ENCODE measurements around the gene POU3F2. TPM values are rescaled to one million over a fixed set of nuclear protein-coding genes. Genes with fewer than 3 reads are reported as not detected.

The POU3F2 gene
- total RNA-seq = not detected in 2 replicates

- peaks cover 47% of the 10 kb centered on the region for H3K4me1 Mint-ChIP-seq
- peak within 1 kb of the TSS; percentile 89 for H3K4me3 Mint-ChIP-seq
- peaks cover 60% of the 10 kb centered on the region for H3K27me3 Mint-ChIP-seq
- ChIA-PET POLR2A (interaction anchor here (0.6 to 1.1 kb wide), 2 partner anchors 1165 to 1337 kb away, joined by 3 to 4 read pairs; no protein-coding TSS in a partner anchor), CTCF (no interaction called here)
- TF ChIP-seq CTCF (IDR thresholded peaks at IDR 0.05) = no peak
- DNase-seq (peak; percentile 48), ATAC-seq (ENCODE audit: low read depth) (peak; percentile 88)
- H3K36me3 Mint-ChIP-seq (ENCODE audit: low read depth) = no peaks in the 10 kb centered on the region
- H3K9me3 Mint-ChIP-seq = no peaks in the 10 kb centered on the region
- intact Hi-C loops (cut with micrococcal nuclease) = loop anchor here (1.0 to 10.0 kb wide), 7 partner anchors 11 to 1937 kb away; partner anchors contain the start of genes FBXL4, KLHL32, MMS22L and NDUFAF4
- H3K27ac Mint-ChIP-seq = no peak within 1 kb of the TSS
These were observed at the start of gene POU3F2 for GRCh38 chr6:98834060-98835031. Gene POU3F2 (plus strand): TSS chr6:98834574. CDS start chr6:98834874, 300 bp downstream.

GRCh38 chr6:98787435-98787834, 46.9 kb upstream of the POU3F2 start:
- ATAC-seq (ENCODE audit: low read depth) (no peak), DNase-seq (no peak)
- Mint-ChIP-seq H3K4me1 (no peaks in the 10 kb centered on the region), H3K9me3 (no peaks in the 10 kb centered on the region), H3K4me3 (no peak overlapping the region), H3K27me3 (peaks cover 13% of the 10 kb centered on the region), H3K27ac (no peak overlapping the region), H3K36me3 (ENCODE audit: low read depth) (no peaks in the 10 kb centered on the region)
- intact Hi-C loops (cut with micrococcal nuclease) = no loop called here
- POLR2A ChIA-PET = no interaction called here
- CTCF ChIA-PET = no interaction called here
- TF ChIP-seq CTCF (IDR thresholded peaks at IDR 0.05) = no peak

GRCh38 chr6:98787961-98788360, 46.4 kb upstream of the POU3F2 start:
- Mint-ChIP-seq H3K27ac (no peak overlapping the region), H3K4me3 (no peak overlapping the region), H3K36me3 (ENCODE audit: low read depth) (no peaks in the 10 kb centered on the region), H3K4me1 (no peaks in the 10 kb centered on the region), H3K9me3 (no peaks in the 10 kb centered on the region), H3K27me3 (peaks cover 13% of the 10 kb centered on the region)
- intact Hi-C loops (cut with micrococcal nuclease) = no loop called here
- ChIA-PET CTCF (no interaction called here), POLR2A (no interaction called here)
- no peak for DNase-seq
- TF ChIP-seq CTCF (IDR thresholded peaks at IDR 0.05) = no peak
- no peak for ATAC-seq (ENCODE audit: low read depth)

- intact Hi-C loops (cut with micrococcal nuclease) = no loop called here
- ATAC-seq (ENCODE audit: low read depth) (no peak), DNase-seq (no peak)
- ChIA-PET POLR2A (no interaction called here), CTCF (no interaction called here)
- H3K36me3 Mint-ChIP-seq (ENCODE audit: low read depth) = no peaks in the 10 kb centered on the region
- no peaks in the 10 kb centered on the region for H3K4me1 Mint-ChIP-seq
- H3K27ac Mint-ChIP-seq = no peak overlapping the region
- no peak overlapping the region for H3K4me3 Mint-ChIP-seq
- H3K9me3 Mint-ChIP-seq = no peaks in the 10 kb centered on the region
- TF ChIP-seq CTCF (IDR thresholded peaks at IDR 0.05) = no peak
- H3K27me3 Mint-ChIP-seq = peaks cover 8% of the 10 kb centered on the region
These were observed 40.0 kb upstream of the POU3F2 start for GRCh38 chr6:98794307-98794842.
